IPS-15b (cell line): ENCODE measurements around the gene PDK2.

Source experiments
- H3K27me3 ChIP-seq: one replicate; pipeline ENCODE4 v1.6.1; 2013; ENCODE audit warnings: low read length; ENCODE audit not compliant: control insufficient read depth, insufficient read depth
- H3K36me3 ChIP-seq: one replicate; pipeline ENCODE4 v1.6.1; 2013; ENCODE audit warnings: low read length; ENCODE audit not compliant: control insufficient read depth, insufficient read depth
- H3K4me1 ChIP-seq: one replicate; pipeline ENCODE4 v1.6.1; 2013; ENCODE audit warnings: mild to moderate bottlenecking, low read length; ENCODE audit not compliant: control insufficient read depth, insufficient read depth
- H3K4me3 ChIP-seq: one replicate; pipeline ENCODE4 v1.5.1; 2013; ENCODE audit warnings: low read depth, low read length
- H3K9ac ChIP-seq: one replicate; pipeline ENCODE4 v1.6.1; 2013; ENCODE audit warnings: low read depth, mild to moderate bottlenecking, low read length
- H3K9me3 ChIP-seq: one replicate; pipeline ENCODE4 v1.6.1; 2013; ENCODE audit warnings: mild to moderate bottlenecking, low read length; ENCODE audit not compliant: control insufficient read depth, insufficient read depth

The PDK2 gene

DNA sequence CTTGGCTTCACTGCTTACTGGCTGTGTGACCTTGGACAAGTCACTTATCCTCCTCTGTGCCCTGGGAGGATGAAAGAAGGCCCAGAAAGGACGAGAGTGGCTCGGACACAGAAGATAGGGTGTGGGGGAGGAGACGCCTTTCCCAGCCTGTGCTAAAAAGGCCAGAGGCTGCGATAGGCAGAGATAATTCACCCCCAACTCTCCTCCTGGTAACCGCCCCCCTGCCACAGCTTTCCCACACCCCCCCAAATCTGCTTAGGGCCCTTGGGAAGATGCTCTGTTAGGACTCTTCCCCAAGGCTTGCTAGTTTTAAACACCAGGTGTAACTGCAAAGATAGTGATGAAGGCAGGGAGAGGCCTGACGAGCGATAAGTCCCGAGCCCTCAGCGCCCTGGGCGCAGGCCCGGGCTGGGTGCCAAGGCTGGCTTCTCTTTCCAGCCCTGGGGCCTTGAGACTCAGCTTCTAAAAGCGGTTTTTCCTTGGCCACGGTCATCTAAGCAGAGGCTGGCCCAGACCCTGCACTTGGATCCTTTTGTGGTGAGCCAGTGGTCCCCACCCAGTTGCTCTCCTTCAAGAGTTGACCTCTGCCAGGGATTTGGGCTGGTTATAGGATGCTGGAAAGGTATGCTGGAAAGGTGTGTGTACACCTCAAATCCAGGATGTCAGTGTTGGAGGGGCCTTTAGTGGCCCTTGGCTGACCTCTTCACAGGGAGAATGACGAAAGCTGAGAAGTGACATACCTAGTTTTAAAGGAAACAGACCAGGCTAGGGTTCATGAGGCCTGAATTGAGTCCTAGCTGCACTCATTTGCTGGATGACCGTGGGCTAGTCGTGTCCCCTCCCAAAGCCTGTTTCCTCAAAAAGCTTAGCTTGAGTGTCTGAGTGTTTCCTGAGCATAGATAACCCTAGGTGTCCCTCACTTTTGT, 58.8 kb downstream of the PDK2 start:
- peaks cover 2% of the 10 kb centered on the region for H3K4me1 ChIP-seq
- H3K9me3 ChIP-seq = no peaks in the 10 kb centered on the region
- H3K9ac ChIP-seq = no peak overlapping the region

GRCh38 chr17:50154604-50155003, 59.5 kb downstream of the PDK2 start:
- H3K27me3 ChIP-seq = peaks cover 2% of the 10 kb centered on the region
- H3K4me1 ChIP-seq = peaks cover 2% of the 10 kb centered on the region
- no peak overlapping the region for H3K4me3 ChIP-seq
- H3K9me3 ChIP-seq = no peaks in the 10 kb centered on the region
- H3K9ac ChIP-seq = no peak overlapping the region
- H3K36me3 ChIP-seq = no peaks in the 10 kb centered on the region

More for the DNA sequence above, 58.8 kb downstream of the PDK2 start:
- H3K27me3 ChIP-seq = peaks cover 3% of the 10 kb centered on the region
- H3K4me3 ChIP-seq = no peak overlapping the region
- no peaks in the 10 kb centered on the region for H3K36me3 ChIP-seq

DNA sequence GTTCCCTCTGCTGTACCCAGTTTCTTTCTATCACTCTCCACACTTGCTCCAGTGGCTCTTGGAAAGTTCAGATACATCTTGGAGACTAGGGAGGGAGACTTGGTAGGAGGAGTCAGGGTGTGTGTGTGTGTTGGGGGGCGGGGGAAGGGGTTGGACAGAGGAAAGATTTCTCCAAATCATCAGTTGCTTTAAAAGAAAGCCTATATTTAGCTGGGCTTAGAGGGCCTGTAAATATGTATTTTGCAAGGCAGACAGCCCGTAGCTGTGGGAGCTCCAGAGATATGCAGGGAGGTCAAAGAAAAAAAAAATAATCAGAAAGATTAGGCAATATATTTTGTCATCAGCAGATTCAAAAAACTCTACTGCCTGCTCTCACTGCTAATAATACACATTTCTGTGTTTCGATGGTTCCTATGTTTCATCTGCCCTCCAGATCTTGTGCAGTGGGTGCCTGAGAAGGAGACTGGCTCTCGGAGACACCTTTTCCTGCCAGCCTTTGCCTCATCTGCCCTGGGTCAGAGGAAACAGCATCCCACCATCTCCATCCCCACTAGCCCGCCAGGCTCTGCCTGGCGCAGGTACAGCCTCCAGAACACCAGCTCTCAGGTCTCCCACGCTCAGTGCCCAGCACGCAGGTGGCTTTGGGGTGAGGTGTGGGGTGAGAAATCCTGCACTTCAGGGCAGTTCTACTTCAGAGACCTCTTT, 60.1 kb downstream of the PDK2 start:
- Histone ChIP-seq H3K9me3 (no peaks in the 10 kb centered on the region), H3K36me3 (no peaks in the 10 kb centered on the region), H3K27me3 (no peaks in the 10 kb centered on the region), H3K9ac (no peak overlapping the region), H3K4me3 (no peak overlapping the region), H3K4me1 (peaks cover 2% of the 10 kb centered on the region)

DNA sequence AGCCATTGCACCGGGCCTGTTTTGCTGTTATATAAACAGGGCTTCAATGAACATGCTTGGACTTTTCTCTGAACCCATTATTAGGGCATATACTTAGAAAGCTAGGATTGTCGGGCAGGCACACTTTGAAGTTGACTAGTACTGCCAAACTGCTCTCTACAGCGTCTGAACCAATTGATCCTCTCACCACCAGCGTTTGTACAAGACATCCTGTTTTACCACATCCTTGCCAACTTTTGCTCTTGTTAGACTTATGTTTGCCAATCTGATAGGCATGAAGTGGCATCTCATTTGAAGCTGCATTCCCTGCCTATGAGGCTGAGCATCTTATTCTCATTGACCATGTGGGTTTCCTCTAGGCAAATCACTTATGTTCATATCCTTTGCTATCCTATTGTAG, 62.7 kb downstream of the PDK2 start:
- H3K4me1 ChIP-seq = peaks cover 3% of the 10 kb centered on the region
- H3K4me3 ChIP-seq = no peak overlapping the region
- no peak overlapping the region for H3K9ac ChIP-seq
- peaks cover 12% of the 10 kb centered on the region for H3K27me3 ChIP-seq
- H3K9me3 ChIP-seq = no peaks in the 10 kb centered on the region
- H3K36me3 ChIP-seq = no peaks in the 10 kb centered on the region

- Histone ChIP-seq H3K9ac (no peak overlapping the region), H3K4me1 (peaks cover 3% of the 10 kb centered on the region), H3K36me3 (no peaks in the 10 kb centered on the region), H3K4me3 (peak overlapping the region; percentile 69), H3K27me3 (peaks cover 18% of the 10 kb centered on the region), H3K9me3 (no peaks in the 10 kb centered on the region)
Observed at GRCh38 chr17:50161023-50161910, 66.1 kb downstream of the PDK2 start.
